ENCODE data around the gene CNGB1.
"Not testable (repeated sequence)": the region's sequence is repeated elsewhere in the genome, so short reads cannot be mapped to it uniquely, and the experiment has no call there.

Gene CNGB1

DNA sequence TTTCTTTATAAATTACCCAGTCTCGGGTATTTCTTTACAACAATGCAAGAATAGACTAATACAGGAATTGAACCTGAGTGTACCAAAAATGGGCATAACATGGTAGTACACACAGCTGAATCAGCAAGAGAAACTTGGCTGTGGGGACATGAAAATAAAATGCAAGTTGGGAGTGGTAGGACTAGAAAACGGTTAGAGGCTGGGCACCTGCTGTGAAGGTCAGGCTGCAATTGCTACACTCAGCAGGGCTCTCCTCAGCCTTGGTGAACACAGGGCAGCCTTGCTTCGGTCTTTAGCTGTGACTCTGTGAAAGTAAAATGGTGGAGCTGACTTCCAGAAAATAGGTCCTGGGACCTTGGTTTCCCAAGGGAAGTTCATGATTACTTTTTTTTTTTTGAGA, 45.6 kb downstream of the CNGB1 start:
- DNase-seq = no peak

DNA sequence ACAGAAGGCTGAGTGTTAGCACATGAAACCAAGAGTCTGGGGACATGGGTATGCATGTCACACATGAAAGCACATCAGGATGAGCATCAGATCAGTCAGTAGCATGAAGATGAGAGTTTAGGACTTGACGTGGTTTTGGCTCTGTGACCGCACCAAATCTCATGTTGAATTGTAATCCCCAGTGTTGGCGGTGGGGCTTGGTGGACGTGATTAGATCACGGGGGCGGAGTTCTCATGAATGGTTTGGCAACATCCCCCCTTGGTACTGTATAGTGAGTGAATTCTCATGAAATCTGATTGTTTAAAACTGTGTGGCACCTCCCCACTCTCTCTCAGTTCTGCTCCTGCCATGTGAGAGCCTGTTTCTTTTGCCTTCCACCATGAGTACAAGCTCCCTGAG, 46.4 kb downstream of the CNGB1 start:
- DNase-seq = no peak

DNA sequence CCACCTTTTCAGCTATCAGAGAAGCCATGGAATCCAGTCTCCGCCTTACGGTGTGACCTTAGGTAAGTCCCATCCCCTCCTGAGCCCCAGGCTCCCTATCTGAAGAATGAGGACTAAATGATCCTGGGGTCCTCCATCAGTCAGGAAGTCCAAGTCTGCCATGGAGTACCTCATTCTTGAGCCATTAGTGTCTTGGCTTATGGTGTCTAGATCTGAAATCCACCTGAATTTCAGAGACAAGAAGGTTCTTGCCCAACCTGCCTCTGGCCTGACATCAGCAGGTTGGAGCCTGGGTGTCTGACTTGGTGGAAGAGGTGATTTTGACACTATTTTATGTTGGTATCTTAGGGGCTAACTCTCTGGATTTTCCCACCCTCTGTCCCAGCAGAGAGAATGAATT, 47.1 kb downstream of the CNGB1 start:
- no peak for DNase-seq

DNA sequence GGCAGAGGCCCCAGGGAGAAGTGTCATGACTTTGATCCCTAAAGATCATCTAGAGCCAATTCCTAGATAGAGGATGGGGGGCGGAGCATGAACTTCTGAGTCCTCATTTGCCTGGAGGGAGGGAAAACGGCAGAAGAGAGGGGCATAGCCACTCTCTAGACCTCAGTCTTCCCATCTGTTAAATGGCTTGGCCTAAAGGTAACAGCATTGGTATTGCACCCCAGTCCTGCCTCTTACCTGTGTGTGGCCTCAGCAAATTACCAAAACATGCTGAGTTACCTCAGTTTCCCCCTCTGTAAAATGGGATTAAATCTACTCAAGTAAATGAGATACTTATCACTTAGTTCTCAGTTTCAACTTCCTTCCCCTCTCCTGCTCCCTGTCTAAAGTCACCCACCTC, 47.5 kb downstream of the CNGB1 start:
- no peak for DNase-seq

DNA sequence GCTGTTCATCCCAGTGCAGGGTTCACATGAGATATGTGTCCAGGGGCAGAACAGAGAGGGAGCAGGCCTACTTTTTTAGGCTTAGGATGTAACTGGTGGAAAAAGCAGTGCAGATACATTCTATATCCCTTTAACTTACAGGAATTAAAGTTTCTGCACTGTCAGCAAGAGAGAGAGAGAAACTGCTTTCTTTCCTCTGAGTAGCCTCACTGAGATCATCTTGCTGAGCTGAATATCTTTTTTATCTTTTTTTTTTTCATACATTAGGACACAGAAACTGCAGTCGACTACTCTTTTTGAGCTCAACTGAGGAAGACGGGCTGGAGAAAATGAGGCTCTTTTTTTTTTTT, 50.1 kb downstream of the CNGB1 start:
- no peak for DNase-seq

DNA sequence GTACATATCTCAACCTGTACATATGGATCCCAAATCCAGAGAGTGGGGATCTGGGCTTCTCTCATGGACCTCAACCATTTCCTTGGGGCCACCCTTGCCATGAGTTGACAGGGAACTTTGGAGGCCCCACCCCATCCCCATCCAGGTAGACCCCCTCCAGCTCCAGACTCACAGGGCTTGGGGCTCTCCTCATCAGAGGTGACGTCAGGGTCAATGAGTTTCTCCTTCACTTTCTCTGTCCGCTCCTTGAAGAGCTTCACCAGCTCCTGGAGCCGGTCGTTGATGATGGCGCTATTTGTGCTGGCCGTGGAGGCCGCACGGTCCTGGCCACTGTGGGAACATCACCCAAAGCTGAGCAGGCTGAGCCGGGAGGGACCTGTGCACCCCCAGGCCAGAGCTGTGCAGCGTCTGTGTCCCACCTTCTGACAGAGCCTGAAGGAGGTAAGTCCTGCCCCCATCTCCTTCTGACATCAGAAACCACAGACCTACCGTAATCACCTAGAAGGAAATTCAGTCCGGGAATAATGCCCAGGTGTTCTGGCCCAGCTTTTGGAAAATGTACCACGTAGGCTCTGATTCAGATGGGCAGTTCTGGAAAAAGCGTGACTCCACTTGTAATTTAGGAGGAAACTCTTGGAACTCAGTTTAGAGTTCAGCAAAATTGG, 50.6 kb downstream of the CNGB1 start:
- DNase-seq = no peak

DNA sequence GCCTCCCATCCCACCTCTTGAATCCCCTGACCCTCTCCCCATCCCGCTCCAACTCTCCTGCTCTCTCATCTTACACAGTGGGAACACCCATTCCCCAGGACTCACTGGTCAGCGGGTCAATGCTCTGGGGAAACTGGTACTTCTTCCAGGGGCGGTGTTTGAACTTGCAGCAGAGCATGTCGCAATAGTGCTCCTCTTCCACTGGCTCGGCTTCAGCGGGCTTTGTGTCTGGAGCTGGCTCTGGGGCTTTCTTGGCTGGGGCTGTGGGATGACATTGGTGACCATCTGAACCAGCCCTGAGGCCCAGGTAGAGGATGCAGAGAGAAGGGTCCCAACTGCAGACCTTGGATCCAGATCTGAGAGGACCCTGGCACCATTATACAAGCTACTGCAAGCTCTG, 51.9 kb downstream of the CNGB1 start:
- no peak for DNase-seq

DNA sequence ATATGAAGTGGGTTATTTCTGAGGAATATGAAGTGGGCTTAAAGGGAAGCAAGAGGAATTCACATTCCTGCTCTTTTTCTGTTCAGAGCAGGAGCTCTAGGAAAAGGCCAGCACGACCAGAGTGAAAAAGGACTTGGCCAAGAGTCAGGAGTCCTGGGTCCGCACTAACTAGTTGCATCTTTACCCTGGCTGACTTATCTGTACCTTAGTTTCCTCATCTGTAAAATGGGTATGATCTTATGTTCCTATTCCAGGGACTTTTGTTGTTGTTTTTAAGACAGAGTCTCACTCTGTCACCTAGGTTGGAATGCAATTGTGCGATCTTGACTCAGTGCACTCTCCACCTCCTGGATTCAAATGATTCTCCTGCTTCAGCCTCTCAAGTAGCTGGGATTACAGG, 52.5 kb downstream of the CNGB1 start:
- no peak for DNase-seq

DNA sequence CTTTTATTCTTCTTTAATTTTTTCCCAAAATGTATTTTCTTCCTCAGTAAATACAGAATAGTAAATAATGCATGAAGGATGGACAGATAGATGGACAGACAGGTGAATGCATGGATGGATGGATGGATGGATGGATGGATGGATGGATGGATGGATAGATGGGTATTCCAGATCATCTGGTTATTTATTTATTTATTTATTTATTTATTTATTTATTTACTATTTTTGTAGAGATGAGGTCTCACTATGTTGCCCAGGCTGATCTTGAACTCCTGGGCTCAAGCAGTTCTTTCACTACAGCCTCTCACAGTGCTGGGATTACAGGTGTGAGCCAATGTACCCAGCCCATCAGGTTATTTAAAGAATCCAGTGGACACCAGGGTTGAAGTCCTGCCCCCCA, 53.0 kb downstream of the CNGB1 start:
- not testable (repeated sequence) for DNase-seq

DNA sequence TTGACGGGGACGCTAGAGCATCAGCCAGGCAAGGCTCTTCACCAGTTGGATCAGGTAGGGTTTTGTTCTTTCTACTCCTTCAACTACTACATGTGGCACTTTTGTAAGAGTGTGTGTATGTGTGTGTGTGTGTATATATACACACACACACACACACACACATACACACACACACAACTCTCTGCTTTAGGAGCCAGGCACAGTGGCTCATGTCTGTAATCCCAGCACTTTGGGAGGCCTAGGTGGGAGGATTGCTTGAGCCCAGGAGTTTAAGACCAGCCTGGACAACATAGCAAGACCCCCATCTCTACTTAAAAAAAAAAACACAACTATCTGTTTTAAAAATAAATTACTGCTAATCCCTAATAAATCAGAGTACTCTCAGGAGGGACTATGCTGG, 53.4 kb downstream of the CNGB1 start:
- not testable (repeated sequence) for DNase-seq

DNA sequence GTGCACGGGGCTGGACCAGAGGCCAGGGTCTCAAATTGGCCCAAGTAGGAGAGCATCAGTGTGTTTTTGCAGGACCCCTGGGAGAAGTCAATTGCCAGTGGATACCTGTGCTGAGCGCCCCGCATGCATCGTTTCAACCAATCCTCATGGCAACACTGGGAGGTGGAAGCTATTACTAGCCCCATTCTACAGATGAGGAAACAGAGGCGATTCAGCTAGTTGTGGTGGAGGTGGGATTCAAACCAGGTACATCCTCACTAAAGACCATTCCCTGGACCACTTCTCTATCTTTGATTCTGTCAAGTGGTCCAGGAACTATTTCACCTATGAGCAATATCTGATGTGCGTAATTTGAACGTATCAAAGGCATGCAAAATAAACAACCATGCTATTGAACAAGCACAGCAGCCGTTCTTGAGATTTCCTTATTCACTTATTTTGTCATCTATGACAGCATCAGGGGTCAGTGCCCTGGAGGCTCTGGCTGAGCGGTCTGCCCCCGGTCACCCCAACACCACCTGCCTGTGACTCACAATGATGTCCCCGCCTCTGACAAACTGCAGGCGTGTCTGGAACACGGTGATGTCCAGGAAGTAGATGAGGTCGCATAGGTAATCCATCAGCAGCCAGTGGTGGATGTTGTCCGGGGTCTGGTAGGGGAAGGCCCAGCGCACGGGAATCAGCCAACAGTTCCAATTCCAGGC, 54.0 kb downstream of the CNGB1 start:
- DNase-seq = no peak

DNA sequence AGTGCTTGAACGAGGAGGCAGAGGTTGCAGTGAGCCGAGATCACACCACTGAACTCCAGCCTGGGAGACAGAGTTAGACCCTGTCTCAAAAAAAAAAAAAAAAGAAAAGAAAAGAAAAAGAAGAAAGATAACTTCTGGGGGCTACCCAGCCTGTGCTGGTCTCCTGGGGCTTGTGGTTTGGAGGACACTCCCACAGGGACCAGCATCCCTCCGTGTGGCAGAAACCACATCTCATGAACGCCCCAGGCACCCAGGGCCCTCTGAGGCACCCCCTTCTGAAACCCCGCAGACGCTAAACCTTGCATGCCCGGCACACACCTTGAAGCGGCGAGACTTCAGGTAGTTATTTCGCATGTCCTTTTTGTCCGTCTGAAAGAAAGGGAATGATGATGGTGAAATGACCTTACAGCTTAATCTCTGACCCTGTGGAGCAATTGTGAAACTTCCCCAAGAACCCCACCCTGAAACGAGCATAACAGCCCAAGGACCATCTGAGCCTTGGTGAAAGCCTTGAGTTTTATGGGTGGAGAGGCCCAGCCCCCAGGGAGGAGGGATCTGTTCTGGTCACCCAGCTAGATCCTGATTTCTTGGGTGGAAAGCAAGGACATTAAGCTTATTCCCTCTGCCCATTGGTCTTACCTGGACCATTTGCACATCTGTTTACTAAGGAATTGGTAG, 55.0 kb downstream of the CNGB1 start:
- no peak for DNase-seq

DNA sequence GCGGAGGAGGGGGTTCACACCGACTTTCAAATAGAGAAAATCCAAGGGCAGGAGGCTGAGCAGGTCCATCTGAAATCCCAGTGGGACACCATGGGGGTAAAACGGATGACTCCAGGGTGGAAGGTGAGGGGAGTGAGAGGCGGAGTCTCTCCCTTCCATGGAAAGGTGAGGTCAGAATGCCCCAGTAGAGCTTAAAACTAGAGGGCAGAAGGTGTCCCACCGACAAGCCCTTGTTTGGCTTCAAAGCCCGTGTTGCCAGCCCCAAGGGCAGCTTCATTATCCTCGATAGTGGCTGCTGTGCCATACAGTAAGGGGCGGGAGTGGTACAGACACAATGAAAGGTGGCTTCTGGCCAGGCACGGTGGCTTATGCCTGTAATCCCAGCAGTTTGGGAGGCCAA, 55.7 kb downstream of the CNGB1 start:
- DNase-seq = no peak

DNA sequence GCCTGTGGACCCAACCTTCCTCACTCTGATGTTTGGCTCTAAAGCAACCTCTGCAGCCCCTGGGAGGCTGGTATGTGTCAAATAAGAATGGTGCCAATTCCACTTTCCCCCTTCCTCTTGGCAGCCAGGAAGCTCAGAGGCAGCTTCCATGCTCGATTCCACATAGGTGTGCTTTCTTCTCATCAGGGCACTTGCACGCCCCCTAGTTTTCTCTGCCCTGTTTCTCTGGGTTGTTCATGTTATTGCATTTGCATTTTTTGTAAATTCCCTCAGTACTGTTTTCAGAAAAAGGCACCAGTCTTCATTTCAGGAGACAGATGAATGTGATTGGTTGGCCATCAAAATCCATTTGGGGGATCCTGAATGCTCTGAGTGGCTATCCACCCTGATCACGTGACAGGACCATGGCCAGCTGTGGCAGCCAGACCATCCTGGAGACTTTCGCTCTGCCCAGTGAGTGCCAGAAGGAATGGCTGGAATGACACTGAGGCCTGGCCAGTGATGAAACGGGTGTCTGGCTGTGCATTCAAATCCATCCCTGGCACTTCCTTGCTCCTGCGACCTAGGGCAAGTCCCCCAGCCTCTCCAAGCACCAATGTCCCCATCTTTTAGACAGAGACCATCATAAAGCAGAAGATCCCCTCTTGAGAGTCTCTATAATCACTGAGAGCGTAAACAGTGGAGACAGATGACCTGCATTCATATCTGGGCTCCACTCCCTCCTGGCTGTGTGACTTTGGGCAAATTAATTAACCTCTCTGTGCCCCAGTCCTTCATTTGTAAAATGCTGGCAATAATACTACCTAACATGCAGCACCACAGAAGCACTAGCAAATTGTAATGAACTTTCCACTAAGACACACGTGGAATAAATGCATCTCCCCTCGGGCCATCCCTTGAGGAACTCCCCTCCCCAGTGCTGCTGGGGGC, 56.4 kb downstream of the CNGB1 start:
- DNase-seq = no peak

DNA sequence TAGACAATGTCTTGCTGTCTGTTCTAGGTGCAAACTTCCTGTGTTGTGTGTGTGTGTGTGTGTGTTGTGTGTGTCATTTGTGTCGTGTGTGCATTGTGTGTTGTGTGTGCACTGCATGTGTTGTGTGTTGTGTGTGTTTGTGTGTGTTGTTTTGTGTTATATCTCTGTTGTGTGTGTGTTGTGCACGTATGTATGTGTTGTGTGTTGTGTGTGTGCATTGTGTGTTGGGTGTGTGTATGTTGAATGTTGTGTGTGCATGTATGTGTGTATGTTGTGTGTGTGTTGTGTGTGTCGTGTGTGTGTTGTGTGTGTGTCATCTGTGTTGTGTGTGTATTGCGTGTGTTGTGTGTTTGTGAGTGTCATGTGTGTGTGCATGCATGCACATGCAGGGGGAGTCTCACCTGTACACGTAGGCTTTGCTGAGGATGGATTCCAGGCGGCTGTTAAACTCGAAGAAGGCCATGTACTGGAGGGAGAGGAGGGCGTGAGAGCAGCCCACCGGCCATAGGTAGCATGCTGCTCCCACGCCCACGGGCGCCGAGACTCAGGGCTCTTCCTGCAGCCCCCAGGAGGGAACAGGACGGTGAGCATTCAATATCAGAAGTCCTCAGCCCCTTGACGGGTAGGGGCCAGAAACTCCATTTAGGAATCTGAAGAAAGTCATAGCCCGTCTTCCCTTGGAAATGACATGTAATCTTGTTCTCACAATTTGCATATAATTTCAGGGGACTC, 58.2 kb downstream of the CNGB1 start:
- DNase-seq = no peak

DNA sequence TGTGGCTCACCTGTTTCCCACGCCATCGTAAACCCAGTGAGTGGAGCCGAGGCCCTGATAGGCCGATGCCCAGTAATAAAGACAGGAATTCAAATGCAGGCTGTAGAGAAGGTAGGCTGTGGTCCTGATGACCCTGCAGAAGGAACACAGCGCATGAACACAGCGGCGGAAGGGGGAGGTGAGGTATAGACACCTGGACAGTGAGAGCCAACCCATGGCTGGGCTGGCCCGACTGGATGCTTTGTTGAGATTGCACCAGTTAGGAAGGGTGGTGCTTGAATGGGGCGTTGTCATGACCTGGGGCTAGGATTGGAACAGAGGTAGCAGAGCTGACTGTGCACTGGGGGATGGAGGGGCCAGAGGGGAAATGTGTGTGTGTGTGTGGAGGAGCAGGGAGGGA, 59.2 kb downstream of the CNGB1 start:
- DNase-seq = no peak

DNA sequence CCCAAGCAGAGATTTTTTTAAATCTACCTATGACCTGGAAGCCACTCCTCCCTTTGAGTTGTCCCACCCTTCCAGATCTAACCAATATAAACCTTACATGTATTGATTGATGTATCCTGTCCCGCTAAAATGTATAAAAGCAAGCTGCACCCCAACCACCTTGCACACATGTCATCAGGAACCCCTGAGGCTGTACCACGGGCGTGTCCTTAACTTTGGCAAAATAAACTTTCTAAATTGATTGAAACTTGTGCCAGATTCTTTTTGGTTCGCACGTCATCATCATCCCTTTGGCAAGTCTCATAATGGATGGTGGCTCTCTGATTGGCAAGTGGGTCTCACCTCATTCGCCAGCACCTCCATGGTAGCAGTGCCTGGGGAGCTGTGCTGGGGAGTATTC, 60.2 kb downstream of the CNGB1 start:
- DNase-seq = no peak

DNA sequence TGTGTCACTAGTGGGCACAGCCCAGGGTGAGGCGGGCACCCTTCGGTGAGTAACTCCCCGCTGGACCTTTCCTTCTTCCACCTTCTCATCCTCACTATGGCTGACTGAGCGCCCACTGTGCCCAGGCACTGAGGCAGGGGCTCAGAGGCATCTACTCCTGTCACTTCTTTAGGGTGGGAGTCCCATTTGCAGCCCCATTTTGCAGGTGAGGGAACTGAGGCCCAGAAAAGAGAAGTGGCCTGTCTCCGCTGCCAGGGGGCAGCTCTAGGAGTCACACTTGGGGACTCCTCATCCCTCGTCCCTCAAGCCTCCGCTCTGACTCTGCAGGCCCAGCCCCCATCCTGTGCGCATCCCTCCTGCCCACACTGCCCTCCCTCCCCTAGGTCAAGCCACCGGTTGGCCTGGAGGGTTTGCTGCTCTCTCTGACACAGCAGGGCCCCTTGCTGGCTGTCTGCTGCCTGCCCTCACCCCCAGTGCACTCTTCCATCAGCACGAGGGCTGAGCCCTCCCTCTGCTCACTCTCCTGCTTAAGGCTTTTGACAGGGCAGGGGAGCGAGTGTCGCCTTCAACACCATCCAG, 62.4 kb downstream of the CNGB1 start:
- DNase-seq = no peak

DNA sequence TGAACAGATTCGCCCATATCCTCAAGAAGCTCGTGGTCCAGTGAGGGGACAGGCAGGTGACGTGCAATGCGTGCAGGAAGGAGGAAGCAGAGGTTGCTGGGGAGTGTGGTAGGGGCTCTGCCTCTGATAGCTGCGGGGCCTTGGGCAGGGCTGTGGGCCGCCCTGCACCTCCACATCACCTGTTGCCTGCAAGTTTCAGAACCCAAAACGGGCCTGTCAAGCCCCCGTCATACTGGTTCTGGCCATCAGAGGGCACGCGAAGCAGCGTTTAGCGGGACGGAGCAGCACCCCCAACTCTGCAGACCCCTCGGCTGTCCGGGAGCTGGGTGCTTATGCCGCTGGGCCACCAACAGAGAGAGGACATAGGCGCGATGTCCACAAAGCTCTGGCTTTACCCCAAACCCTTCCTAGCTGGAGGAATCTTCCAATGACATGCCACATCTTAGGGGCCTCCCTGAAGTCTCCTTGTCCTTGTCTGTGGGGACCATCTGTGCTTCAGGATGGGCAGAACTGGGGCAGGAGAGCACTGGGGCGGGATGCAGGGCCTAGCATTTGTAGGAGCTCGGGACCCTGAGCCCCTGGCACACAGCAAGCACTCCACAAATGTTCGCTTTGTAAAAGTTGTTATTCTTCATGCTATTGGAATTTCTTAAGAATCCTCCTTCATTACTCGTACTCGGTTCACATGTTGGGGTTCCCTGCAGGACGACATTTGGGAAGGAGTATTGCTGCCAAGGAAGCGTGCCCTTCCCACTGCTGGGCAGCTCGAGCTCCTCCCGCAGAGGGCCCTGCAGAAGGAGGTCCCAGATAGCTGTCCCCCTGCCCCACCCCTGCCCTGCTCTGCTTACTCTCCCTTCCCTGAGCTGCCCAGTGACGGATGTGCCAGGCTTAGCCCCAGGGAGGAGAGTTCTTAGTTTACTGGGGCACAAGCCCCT, 64.3 kb downstream of the CNGB1 start:
- DNase-seq = peak; percentile 3

DNA sequence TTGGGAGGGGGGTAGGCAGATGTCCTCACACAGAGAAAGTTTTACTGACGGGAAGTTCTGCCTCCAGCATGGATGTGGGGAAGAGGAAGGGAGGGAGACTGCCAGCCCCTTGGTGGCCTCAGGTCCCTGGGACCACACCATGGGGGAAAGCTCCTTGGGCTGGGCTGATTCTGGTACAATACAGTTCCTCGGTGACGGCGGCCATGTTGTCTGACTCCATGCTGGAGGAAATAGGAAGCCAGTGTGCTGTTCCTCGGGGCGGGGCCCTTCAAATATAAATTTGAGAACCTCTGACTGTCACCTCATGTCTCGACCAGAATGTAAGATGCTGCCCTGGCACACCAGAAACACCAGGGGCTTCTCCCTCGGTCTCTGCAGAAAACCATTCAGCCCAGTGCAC, 66.8 kb downstream of the CNGB1 start:
- no peak for DNase-seq

DNA sequence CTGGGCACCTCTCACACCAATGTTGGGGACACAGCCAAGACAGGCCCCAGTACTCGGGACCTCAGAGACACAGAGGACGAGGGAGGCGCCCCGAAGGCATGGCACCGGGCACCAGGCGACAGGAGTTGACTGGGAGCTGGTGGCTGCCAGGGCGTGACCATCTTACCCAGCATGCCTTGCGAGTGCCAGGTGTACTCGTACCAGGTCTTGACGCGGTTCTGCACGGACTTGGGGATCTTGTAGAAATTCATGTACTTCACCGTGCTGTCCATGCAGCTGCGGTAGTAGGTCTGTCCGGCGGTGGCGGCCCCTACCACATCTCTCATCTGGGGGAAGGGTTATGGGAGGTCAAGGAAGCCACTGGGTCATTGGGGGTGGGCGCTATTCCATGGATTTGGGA, 67.3 kb downstream of the CNGB1 start:
- DNase-seq = no peak
